Measurements from ENCODE around the gene ITPK1. TPM values are rescaled to one million over a fixed set of nuclear protein-coding genes. Genes with fewer than 3 reads are reported as not detected.
"Not testable (repeated sequence)": the region's sequence is repeated elsewhere in the genome, so short reads cannot be mapped to it uniquely, and the experiment has no call there.

ITPK1 gene
- polyA plus RNA-seq, 2 donors: 15.8 to 22.4 TPM

DNA sequence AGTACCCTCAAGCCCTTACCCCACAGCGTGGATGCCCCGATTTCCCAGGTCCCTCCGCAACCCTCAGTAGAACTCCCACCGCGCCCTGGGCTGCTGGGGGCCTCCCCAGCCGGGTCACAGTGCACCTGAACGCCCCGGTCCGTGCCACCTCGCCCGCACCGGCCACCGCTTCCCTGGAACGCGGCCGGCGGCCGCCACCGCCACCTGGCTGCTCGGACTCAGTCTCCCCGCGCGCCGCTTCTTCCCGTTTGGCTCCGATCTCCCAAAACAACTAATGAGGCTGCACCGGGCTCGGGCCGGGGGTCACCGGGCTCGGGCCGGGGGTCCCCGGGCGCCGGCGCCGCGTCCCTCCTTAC is 1.0 kb downstream of the ITPK1 start:
- WGBS, 2 donors: 2% methylated on average over 25 to 38 of the region's 38 CpGs
- Histone ChIP-seq H3K27ac (ENCODE audit: low read depth in 2 of 2, low read length in 1 of 2) (peak overlapping the region; percentile 77 to 80), H3K4me3 (ENCODE audit: low read depth in 1 of 2, low read length in 2 of 2) (peak overlapping the region; percentile 71 to 86), H3K36me3 (ENCODE audit: control insufficient read depth in 2 of 2, insufficient read depth in 2 of 2, low read length in 1 of 2) (no peaks in the 10 kb centered on the region), H3K4me1 (ENCODE audit: control insufficient read depth in 2 of 2, insufficient read depth in 2 of 2, low read length in 1 of 2) (peaks cover 4 to 12% of the 10 kb centered on the region in 2 donors), H3K9me3 (ENCODE audit: control insufficient read depth in 2 of 2, insufficient read depth in 1 of 2, low read depth in 1 of 2, low read length in 1 of 2) (no peaks in the 10 kb centered on the region), H3K27me3 (ENCODE audit: control insufficient read depth in 1 of 2, insufficient read depth in 2 of 2, low read length in 2 of 2) (no peaks in the 10 kb centered on the region)

DNA sequence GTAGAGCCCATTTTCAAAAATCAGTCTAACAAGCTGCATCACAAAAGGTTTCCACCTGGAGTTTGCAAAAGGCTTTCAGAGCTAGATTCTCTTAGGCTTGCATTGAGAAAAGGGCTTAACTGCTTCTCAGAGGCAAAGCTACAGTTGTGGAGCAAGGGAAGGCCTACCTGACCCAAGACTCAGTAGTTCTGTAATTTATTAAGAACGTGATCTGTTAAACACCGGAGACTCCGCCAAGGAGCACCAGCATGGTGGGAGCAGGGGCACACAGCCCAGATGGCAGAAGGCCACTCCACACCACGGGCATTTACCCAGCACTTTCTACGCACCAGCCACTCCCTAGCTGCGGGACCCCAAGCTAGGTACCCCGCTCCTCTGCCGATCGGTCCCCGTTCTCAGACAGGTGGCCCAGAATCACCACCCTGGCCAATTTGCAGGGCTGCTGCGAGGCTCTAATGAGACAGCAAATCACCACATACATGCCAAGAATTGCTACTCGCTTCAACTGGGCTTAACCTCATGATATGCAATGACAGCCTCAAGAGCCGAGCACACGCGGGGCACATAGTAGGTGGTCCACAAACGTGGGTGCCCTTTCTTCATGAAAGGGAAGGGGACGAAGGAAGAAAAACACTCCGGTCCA is 1.5 kb downstream of the ITPK1 start:
- WGBS, 2 donors: 19 to 24% methylated on average over 18 of the region's 18 CpGs
- H3K4me3 ChIP-seq (ENCODE audit: low read depth in 1 of 2, low read length in 2 of 2): peak overlapping the region; percentile 71 to 86

DNA sequence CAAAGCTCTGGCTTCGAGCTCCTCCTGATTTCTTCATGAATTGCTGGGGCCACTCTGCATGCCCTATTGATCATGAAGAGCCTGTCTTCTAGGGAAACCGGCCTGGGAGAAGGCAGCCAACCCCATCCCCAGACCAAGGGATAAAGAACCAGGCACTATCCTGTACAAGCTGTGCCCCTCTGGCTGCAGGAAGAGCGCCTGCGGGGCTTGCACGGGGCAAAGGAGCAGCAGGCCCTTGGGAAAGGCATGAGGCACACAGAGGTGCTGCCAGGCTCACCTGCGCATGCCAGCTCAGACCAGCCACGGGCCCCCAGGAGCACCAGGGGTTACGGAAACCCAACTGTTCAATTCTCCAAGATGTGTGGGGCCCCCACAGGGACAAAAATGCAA is 2.1 kb downstream of the ITPK1 start:
- Histone ChIP-seq H3K9me3 (ENCODE audit: control insufficient read depth in 2 of 2, insufficient read depth in 1 of 2, low read depth in 1 of 2, low read length in 1 of 2) (no peaks in the 10 kb centered on the region), H3K36me3 (ENCODE audit: control insufficient read depth in 2 of 2, insufficient read depth in 2 of 2, low read length in 1 of 2) (no peaks in the 10 kb centered on the region), H3K27me3 (ENCODE audit: control insufficient read depth in 1 of 2, insufficient read depth in 2 of 2, low read length in 2 of 2) (no peaks in the 10 kb centered on the region), H3K27ac (ENCODE audit: low read depth in 2 of 2, low read length in 1 of 2) (peak overlapping the region in 1 of 2 donors; percentile 58), H3K4me3 (ENCODE audit: low read depth in 1 of 2, low read length in 2 of 2) (peak overlapping the region in 1 of 2 donors; percentile 86), H3K4me1 (ENCODE audit: control insufficient read depth in 2 of 2, insufficient read depth in 2 of 2, low read length in 1 of 2) (peaks cover 4 to 12% of the 10 kb centered on the region in 2 donors)
- 40 to 58% methylated on average over 8 of the region's 8 CpGs for WGBS, 2 donors

More for the DNA sequence above, 1.5 kb downstream of the ITPK1 start:
- no peaks in the 10 kb centered on the region for H3K36me3 ChIP-seq (ENCODE audit: control insufficient read depth in 2 of 2, insufficient read depth in 2 of 2, low read length in 1 of 2)
- peak overlapping the region; percentile 77 to 80 for H3K27ac ChIP-seq (ENCODE audit: low read depth in 2 of 2, low read length in 1 of 2)
- H3K4me1 ChIP-seq (ENCODE audit: control insufficient read depth in 2 of 2, insufficient read depth in 2 of 2, low read length in 1 of 2): peaks cover 4 to 12% of the 10 kb centered on the region in 2 donors
- no peaks in the 10 kb centered on the region for H3K9me3 ChIP-seq (ENCODE audit: control insufficient read depth in 2 of 2, insufficient read depth in 1 of 2, low read depth in 1 of 2, low read length in 1 of 2)
- H3K27me3 ChIP-seq (ENCODE audit: control insufficient read depth in 1 of 2, insufficient read depth in 2 of 2, low read length in 2 of 2): no peaks in the 10 kb centered on the region

DNA sequence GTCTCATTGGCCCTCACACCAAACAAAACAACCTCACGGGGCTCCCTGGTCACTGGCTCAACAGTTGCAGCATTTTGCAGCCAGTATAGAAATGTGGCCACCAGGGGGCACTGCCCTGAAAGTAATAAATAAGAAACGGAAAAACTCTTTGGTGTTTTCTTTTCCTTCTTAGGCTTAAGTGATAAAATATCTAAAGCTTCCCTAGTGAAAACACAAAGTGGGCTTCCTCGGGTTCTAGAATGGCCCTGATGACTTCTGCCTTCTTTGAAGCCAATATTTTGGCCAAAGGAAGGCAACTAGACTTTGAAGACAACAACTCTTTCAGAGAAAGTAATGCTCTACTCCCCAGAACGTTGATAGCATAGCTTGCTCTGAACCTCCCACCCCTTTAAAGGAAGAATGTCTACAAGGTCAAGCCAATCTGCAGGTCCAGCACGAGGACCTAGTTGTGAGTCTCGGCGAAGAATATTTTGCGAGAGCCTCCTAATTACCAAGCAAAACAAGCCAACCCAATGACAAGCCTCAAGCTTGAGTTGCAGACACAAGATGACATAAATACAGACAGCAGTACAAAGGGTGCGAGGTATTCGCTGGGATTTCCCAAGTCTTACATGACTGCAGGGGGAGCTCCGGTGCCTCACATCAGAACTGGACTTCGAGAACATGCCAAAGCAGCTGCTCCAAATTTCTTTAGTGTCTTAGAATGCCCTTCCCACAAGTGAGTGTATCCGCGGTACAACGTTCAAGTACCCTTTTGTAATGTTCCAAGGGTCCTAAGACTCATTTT is 2.6 kb downstream of the ITPK1 start:
- Histone ChIP-seq H3K27me3 (ENCODE audit: control insufficient read depth in 1 of 2, insufficient read depth in 2 of 2, low read length in 2 of 2) (no peaks in the 10 kb centered on the region), H3K4me1 (ENCODE audit: control insufficient read depth in 2 of 2, insufficient read depth in 2 of 2, low read length in 1 of 2) (peaks cover 4 to 12% of the 10 kb centered on the region in 2 donors), H3K4me3 (ENCODE audit: low read depth in 1 of 2, low read length in 2 of 2) (peak overlapping the region in 1 of 2 donors; percentile 86), H3K27ac (ENCODE audit: low read depth in 2 of 2, low read length in 1 of 2) (peak overlapping the region in 1 of 2 donors; percentile 72), H3K36me3 (ENCODE audit: control insufficient read depth in 2 of 2, insufficient read depth in 2 of 2, low read length in 1 of 2) (no peaks in the 10 kb centered on the region), H3K9me3 (ENCODE audit: control insufficient read depth in 2 of 2, insufficient read depth in 1 of 2, low read depth in 1 of 2, low read length in 1 of 2) (no peaks in the 10 kb centered on the region)
- WGBS, 2 donors: 18 to 23% methylated on average over 15 of the region's 15 CpGs

DNA sequence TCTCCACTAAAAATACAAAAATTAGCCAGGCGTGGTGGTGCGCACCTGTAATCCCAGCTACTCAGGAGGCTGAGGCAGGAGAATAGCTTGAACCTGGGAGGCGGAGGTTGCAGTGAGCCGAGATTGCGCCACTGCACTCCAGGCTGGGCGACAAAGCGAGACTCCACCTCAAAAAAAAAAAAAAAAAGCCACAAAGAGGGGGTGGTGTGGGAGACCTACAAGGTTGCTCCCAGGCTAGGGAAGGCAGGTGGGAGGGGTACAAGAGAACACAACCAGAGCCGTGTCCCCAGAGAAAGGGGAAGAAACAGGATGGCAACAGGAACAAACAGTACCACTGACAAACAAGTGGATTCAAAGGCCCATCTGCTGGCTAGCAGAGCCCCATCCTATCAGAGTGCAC is 4.2 kb downstream of the ITPK1 start:
- not testable (repeated sequence) for H3K4me3 ChIP-seq (ENCODE audit: low read depth in 1 of 2, low read length in 2 of 2); H3K27ac ChIP-seq (ENCODE audit: low read depth in 2 of 2, low read length in 1 of 2); H3K36me3 ChIP-seq (ENCODE audit: control insufficient read depth in 2 of 2, insufficient read depth in 2 of 2, low read length in 1 of 2); H3K9me3 ChIP-seq (ENCODE audit: control insufficient read depth in 2 of 2, insufficient read depth in 1 of 2, low read depth in 1 of 2, low read length in 1 of 2); H3K27me3 ChIP-seq (ENCODE audit: control insufficient read depth in 1 of 2, insufficient read depth in 2 of 2, low read length in 2 of 2)
- 90 to 91% methylated on average over 8 of the region's 8 CpGs for WGBS, 2 donors
- H3K4me1 ChIP-seq (ENCODE audit: control insufficient read depth in 2 of 2, insufficient read depth in 2 of 2, low read length in 1 of 2): peaks cover 11% of the 10 kb centered on the region in 2 donors

DNA sequence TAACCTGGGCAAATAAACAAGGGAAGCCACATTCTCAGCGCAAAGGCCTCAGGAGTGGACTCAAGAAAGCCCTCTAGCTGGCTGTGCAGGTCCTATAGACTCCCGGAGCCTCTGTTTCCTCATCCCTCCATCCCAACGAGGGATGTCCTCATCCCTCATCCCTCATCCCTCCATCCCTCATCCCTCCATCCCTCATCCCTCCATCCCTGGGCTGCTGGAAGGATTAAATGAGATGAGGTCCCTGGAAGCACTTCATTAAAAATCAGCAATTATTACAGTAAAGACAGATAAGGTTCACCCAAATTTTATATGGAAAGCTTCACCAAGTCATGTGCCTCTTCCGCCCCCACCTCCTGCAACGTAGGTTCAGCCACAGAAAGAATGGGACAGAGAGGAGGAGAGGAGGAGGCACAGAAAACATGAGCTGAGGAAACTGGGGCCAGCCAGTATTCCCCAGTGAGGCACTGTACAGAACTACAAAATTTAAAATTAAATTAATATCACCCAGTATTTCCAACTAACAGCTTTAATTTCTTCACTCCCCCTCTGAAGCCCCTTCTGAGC is 4.8 kb downstream of the ITPK1 start:
- 86 to 87% methylated on average over 5 of the region's 5 CpGs for WGBS, 2 donors
- peaks cover 7 to 11% of the 10 kb centered on the region in 2 donors for H3K4me1 ChIP-seq (ENCODE audit: control insufficient read depth in 2 of 2, insufficient read depth in 2 of 2, low read length in 1 of 2)
- H3K9me3 ChIP-seq (ENCODE audit: control insufficient read depth in 2 of 2, insufficient read depth in 1 of 2, low read depth in 1 of 2, low read length in 1 of 2): no peaks in the 10 kb centered on the region
- H3K4me3 ChIP-seq (ENCODE audit: low read depth in 1 of 2, low read length in 2 of 2): no peak overlapping the region
- H3K36me3 ChIP-seq (ENCODE audit: control insufficient read depth in 2 of 2, insufficient read depth in 2 of 2, low read length in 1 of 2): no peaks in the 10 kb centered on the region
- H3K27me3 ChIP-seq (ENCODE audit: control insufficient read depth in 1 of 2, insufficient read depth in 2 of 2, low read length in 2 of 2): no peaks in the 10 kb centered on the region
- H3K27ac ChIP-seq (ENCODE audit: low read depth in 2 of 2, low read length in 1 of 2): no peak overlapping the region

DNA sequence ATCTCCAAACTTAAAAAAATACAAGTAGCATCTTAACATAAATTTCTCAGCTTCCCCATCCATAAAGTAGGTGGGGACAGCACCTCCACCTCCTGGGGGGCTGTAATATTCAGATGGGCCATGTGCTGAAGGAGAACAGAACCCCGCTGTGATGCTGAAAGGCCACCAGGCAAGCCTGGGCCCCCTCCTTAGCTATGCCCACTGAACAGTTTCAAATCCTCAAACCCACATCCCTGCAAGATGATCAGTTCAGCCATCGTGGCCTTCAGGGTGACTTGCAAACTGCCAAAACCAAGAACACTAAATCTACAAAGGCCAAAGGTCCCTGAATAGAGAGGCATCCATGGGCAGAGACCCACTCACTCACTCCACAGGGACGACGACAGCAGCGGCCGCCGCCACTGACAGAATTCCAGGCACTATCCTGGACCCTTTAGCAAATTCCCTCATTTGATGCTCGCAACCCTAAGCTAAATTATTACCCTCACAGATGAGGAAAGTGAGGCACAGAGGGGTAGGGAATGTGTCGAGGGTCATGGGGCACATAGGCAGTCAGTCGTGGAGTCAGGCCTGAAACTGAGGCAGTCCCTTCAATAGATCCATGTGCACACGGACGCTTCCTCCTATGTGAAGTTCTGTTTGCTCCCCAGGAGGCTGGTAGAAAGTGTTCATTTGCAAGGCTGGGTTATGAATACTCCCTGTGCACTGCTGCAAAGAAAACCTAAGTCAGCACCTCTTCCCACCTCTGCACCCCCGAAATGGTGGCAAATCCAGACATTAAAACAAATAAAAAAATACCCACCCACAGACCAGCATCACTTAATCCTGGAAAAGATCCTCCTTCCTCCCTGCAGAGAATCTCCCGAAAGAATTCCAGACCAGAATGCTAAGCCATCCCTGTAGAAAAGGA is 5.9 kb downstream of the ITPK1 start:
- Histone ChIP-seq H3K27ac (ENCODE audit: low read depth in 2 of 2, low read length in 1 of 2) (no peak overlapping the region), H3K27me3 (ENCODE audit: control insufficient read depth in 1 of 2, insufficient read depth in 2 of 2, low read length in 2 of 2) (no peaks in the 10 kb centered on the region), H3K9me3 (ENCODE audit: control insufficient read depth in 2 of 2, insufficient read depth in 1 of 2, low read depth in 1 of 2, low read length in 1 of 2) (no peaks in the 10 kb centered on the region), H3K4me1 (ENCODE audit: control insufficient read depth in 2 of 2, insufficient read depth in 2 of 2, low read length in 1 of 2) (peaks cover 7 to 11% of the 10 kb centered on the region in 2 donors), H3K4me3 (ENCODE audit: low read depth in 1 of 2, low read length in 2 of 2) (no peak overlapping the region), H3K36me3 (ENCODE audit: control insufficient read depth in 2 of 2, insufficient read depth in 2 of 2, low read length in 1 of 2) (no peaks in the 10 kb centered on the region)
- 84 to 88% methylated on average over 14 of the region's 14 CpGs for WGBS, 2 donors

DNA sequence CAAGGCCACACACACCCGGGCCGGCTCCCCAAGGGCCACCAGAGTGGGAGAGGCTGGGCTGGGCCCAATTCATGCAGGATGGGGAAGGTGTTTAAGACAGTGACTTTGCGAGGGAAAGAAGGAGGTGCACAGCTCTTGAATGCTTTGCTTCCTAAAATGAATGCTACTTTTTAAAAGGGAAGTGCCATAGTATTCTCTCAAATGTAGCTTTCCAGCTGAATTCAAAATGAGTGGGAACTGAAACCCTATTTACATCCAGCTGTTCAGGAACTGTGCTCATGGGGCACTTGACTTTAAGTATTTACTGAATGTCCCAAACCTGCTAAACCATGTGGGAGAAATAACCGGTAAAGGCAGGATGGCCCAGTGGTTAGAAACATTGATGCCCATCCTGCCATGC is 7.6 kb downstream of the ITPK1 start:
- WGBS, 2 donors: 77 to 83% methylated on average over 4 of the region's 4 CpGs
- Histone ChIP-seq H3K36me3 (ENCODE audit: control insufficient read depth in 2 of 2, insufficient read depth in 2 of 2, low read length in 1 of 2) (no peaks in the 10 kb centered on the region), H3K27ac (ENCODE audit: low read depth in 2 of 2, low read length in 1 of 2) (no peak overlapping the region), H3K4me1 (ENCODE audit: control insufficient read depth in 2 of 2, insufficient read depth in 2 of 2, low read length in 1 of 2) (peaks cover 9 to 11% of the 10 kb centered on the region in 2 donors), H3K27me3 (ENCODE audit: control insufficient read depth in 1 of 2, insufficient read depth in 2 of 2, low read length in 2 of 2) (no peaks in the 10 kb centered on the region), H3K9me3 (ENCODE audit: control insufficient read depth in 2 of 2, insufficient read depth in 1 of 2, low read depth in 1 of 2, low read length in 1 of 2) (no peaks in the 10 kb centered on the region), H3K4me3 (ENCODE audit: low read depth in 1 of 2, low read length in 2 of 2) (no peak overlapping the region)

DNA sequence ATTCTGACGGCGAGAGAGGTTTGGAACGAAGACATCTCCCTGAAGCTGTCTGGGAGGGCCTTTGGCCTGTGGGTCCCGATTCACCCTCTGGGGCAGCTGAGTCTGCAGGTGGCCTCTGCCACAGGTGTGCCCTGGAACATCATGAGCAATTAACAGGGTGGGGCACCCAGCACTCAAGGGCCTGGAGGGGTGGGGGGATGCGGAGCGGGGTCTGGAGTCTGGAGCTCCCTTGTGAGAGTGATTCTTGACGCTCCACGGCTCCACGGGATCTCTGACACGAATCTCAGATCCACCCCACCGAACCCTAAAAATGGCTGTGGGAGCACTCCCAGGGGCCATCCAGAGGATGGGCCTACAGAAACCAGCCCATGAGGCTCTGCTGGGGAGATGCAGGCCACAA is 8.3 kb downstream of the ITPK1 start:
- no peak overlapping the region for H3K27ac ChIP-seq (ENCODE audit: low read depth in 2 of 2, low read length in 1 of 2)
- no peaks in the 10 kb centered on the region for H3K27me3 ChIP-seq (ENCODE audit: control insufficient read depth in 1 of 2, insufficient read depth in 2 of 2, low read length in 2 of 2)
- 83 to 90% methylated on average over 11 of the region's 11 CpGs for WGBS, 2 donors
- H3K36me3 ChIP-seq (ENCODE audit: control insufficient read depth in 2 of 2, insufficient read depth in 2 of 2, low read length in 1 of 2): no peaks in the 10 kb centered on the region
- peaks cover 9 to 11% of the 10 kb centered on the region in 2 donors for H3K4me1 ChIP-seq (ENCODE audit: control insufficient read depth in 2 of 2, insufficient read depth in 2 of 2, low read length in 1 of 2)
- H3K9me3 ChIP-seq (ENCODE audit: control insufficient read depth in 2 of 2, insufficient read depth in 1 of 2, low read depth in 1 of 2, low read length in 1 of 2): no peaks in the 10 kb centered on the region
- no peak overlapping the region for H3K4me3 ChIP-seq (ENCODE audit: low read depth in 1 of 2, low read length in 2 of 2)

Data from esophagus (tissue), 2 donors.